HL-60 (cell line): ENCODE measurements around the gene HCFC1.

Experiments used
- DNase-seq, 2 experiments: peaks; one replicate each; pipeline ENCODE4 v3.0.0-alpha.2; 2010 to 2020; ENCODE audit warnings: low read depth in 1 of 2, low spot score in 1 of 2
- H3K27ac ChIP-seq: fragments of 250-450 bp; sonication (Bioruptor Pico); replicated peaks from 2 replicates; pipeline ENCODE4 v1.5.1; 2020; ENCODE audit warnings: mild to moderate bottlenecking, moderate library complexity
- H3K27me3 ChIP-seq: fragments of 250-450 bp; sonication (Bioruptor Pico); 2 replicates; pipeline ENCODE4 v1.5.1; 2021; ENCODE audit warnings: mild to moderate bottlenecking, moderate library complexity; ENCODE audit not compliant: insufficient read depth, poor library complexity, severe bottlenecking
- H3K4me3 ChIP-seq: replicated peaks from 2 replicates; pipeline ENCODE4 v1.5.1; 2011; ENCODE audit warnings: mild to moderate bottlenecking, control low read depth, low read length; ENCODE audit not compliant: insufficient read depth
- CTCF ChIP-seq: IDR thresholded peaks from one replicate; pipeline ENCODE4 v1.5.1; 2011; ENCODE audit warnings: low read length, control low read depth, inconsistent platforms; ENCODE audit not compliant: insufficient read depth
- GABPA ChIP-seq: IDR thresholded peaks from 2 replicates; pipeline ENCODE4 v1.6.1; 2012; ENCODE audit warnings: low read depth
- POLR2AphosphoS5 ChIP-seq: IDR thresholded peaks from 2 replicates; pipeline ENCODE4 v1.6.1; 2012; ENCODE audit warnings: low read depth
- REST ChIP-seq: IDR thresholded peaks from 2 replicates; pipeline ENCODE4 v1.6.1; 2012; ENCODE audit warnings: low read depth; ENCODE audit not compliant: insufficient replicate concordance
- SPI1 ChIP-seq: IDR thresholded peaks from 2 replicates; pipeline ENCODE4 v1.6.1; 2012; ENCODE audit warnings: low read depth, mild to moderate bottlenecking, borderline replicate concordance

HCFC1 gene

DNA sequence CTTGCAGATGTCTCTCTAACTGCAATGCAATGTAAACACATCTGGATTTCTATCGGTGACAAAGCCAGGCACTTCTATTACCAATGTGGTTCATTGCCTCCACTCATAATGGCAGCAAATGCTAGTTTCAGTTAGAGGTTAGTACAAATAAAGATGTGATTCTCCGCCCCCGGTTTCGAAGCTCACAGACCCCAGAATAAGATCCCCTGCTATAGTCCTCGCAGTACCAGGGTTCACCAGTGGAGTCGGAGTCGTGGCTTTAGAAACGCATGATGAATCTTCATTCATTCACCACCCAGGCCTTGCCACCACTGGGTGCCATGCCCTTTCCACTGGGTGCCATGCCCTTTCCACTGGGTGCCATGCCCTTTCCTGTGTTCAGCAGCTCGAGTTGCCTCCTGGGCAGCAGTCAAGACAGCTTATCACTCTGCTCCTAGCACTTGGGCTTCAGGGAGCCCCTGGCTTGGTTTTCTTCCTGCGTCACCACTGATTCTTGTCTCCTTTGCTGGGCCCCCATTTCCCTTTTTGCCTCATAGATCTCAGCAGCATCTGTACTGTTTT lies 33.3 kb downstream of the HCFC1 start:
- DNase-seq: no peak
- Histone ChIP-seq H3K4me3 (no peak overlapping the region), H3K27ac (no peak overlapping the region), H3K27me3 (no peaks in the 10 kb centered on the region)
- no peak for TF ChIP-seq POLR2AphosphoS5
- TF ChIP-seq REST: no peak
- no peak for TF ChIP-seq SPI1
- TF ChIP-seq GABPA: no peak
- TF ChIP-seq CTCF: no peak

GRCh38 chrX:153937056-153937455 lies 34.6 kb downstream of the HCFC1 start:
- TF ChIP-seq POLR2AphosphoS5: no peak
- no peak for TF ChIP-seq REST
- TF ChIP-seq SPI1: no peak
- no peak for TF ChIP-seq CTCF
- no peak for TF ChIP-seq GABPA
- Histone ChIP-seq H3K27ac (no peak overlapping the region), H3K4me3 (no peak overlapping the region), H3K27me3 (no peaks in the 10 kb centered on the region)
- no peak for DNase-seq

GRCh38 chrX:153935326-153935851 lies 36.2 kb downstream of the HCFC1 start:
- H3K27me3 ChIP-seq: no peaks in the 10 kb centered on the region
- H3K27ac ChIP-seq: peak overlapping the region; percentile 67
- DNase-seq: no peak
- no peak for TF ChIP-seq GABPA
- no peak for TF ChIP-seq CTCF
- TF ChIP-seq POLR2AphosphoS5: no peak
- TF ChIP-seq SPI1: no peak
- TF ChIP-seq REST: no peak
- H3K4me3 ChIP-seq: peak overlapping the region; percentile 44
